Prostate gland (tissue), 2 donors: ENCODE data around the gene APOBR.

Experiments used
- POLR2A ChIP-seq: fragments of 450-650 bp; IDR thresholded peaks from one replicate; pipeline ENCODE4 v1.6.1; 2016; ENCODE audit warnings: antibody characterized with exemption, mild to moderate bottlenecking
- POLR2AphosphoS5 ChIP-seq: sonication (generic); formaldehyde crosslinking; IDR thresholded peaks from one replicate; pipeline ENCODE4 v1.6.1; 2017; ENCODE audit warnings: antibody characterized with exemption
- TF ChIP-seq, protein P1 (sequence below), 4 experiments: fragments of 200-600 bp in 2 of 4; fragments of 450-650 bp in 2 of 4; sonication (generic) in 2 of 4; IDR thresholded peaks; 1 replicate in 3 of 4; 2 replicates in 1 of 4; pipeline ENCODE4 v1.5.1; 2016 to 2019; ENCODE audit warnings: antibody characterized with exemption in 4 of 4, mild to moderate bottlenecking in 2 of 4, moderate library complexity in 2 of 4

DNA sequence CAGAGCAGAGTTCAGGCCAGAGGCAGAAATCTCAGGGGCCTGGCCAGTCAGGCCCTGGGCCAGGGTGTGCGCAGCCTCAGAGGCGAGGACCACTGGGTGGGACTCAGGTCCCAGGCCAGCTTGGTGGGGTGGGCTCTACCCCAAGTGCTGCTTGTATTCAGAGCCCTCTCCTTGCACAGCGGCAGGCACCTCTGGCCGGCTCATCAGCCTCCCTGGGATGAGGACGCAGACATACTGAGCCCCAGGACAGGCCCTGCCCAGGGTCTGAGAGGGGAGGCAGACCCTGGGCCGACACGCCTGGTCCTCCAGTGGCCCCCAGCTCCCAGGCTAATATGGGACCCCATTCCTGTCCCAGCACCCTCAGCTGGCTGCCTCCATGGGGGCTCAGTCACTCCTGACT, 19.8 kb downstream of the APOBR start:
- TF ChIP-seq, protein P1, sequence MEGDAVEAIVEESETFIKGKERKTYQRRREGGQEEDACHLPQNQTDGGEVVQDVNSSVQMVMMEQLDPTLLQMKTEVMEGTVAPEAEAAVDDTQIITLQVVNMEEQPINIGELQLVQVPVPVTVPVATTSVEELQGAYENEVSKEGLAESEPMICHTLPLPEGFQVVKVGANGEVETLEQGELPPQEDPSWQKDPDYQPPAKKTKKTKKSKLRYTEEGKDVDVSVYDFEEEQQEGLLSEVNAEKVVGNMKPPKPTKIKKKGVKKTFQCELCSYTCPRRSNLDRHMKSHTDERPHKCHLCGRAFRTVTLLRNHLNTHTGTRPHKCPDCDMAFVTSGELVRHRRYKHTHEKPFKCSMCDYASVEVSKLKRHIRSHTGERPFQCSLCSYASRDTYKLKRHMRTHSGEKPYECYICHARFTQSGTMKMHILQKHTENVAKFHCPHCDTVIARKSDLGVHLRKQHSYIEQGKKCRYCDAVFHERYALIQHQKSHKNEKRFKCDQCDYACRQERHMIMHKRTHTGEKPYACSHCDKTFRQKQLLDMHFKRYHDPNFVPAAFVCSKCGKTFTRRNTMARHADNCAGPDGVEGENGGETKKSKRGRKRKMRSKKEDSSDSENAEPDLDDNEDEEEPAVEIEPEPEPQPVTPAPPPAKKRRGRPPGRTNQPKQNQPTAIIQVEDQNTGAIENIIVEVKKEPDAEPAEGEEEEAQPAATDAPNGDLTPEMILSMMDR (IDR thresholded peaks at IDR 0.05), result no peak
- TF ChIP-seq POLR2AphosphoS5 (no peak), POLR2A (no peak)
